ENCODE results near the gene LDB2.

DNA sequence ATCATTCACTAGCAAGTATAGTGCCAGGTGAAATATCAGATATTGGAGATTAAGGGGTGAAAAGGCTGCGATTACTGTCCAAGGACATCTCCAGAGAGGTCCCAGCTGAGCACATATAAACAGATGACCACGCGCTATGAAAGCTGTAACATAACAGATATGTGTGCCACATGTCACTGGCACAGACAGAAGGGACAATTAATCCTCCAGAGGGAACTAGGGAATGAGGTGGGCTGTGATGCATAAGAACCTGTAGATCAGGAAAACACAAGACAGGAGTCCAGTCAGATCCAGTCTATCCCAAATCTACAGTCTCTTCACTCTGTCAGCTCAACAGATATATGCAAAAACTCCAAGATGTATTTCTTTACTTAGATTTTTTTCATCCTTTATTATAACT, 157.2 kb downstream of the LDB2 start:
- TF ChIP-seq L3MBTL2 (conservative IDR thresholded peaks at IDR 0.05) = no peak
- no peak for TF ChIP-seq FOXM1 (IDR thresholded peaks at IDR 0.05; ENCODE audit: borderline replicate concordance)
- TF ChIP-seq SUZ12 (IDR thresholded peaks at IDR 0.05) = no peak
- no peak for TF ChIP-seq HDGF (IDR thresholded peaks at IDR 0.05; ENCODE audit: borderline replicate concordance)
- TF ChIP-seq NFRKB (IDR thresholded peaks at IDR 0.05) = no peak
- no peak for TF ChIP-seq ARNT (IDR thresholded peaks at IDR 0.05)
- no peak for TF ChIP-seq ELF4 (IDR thresholded peaks at IDR 0.05)
- TF ChIP-seq SP1 (IDR thresholded peaks at IDR 0.05) = no peak
- no peak for TF ChIP-seq FOXK2 (IDR thresholded peaks at IDR 0.05)
- TF ChIP-seq TARDBP (IDR thresholded peaks at IDR 0.05) = no peak
- TF ChIP-seq LEF1 (IDR thresholded peaks at IDR 0.05; ENCODE audit: borderline replicate concordance) = no peak
- no peak for TF ChIP-seq BHLHE40 (IDR thresholded peaks at IDR 0.05; ENCODE audit: borderline replicate concordance)
